RWPE1 (cell line): ENCODE measurements around the gene EFCAB5.

Experiments
- CTCF ChIA-PET: fragments of 350-600 bp; sonication (Branson Sonifier 250); formaldehyde crosslinking; extraction: SDS; loops from one replicate; lab custom pipeline; 2021; lab: Yijun Ruan, JAX
- POLR2A ChIA-PET: fragments of 400-600 bp; formaldehyde crosslinking; extraction: SDS; loops from one replicate; lab custom pipeline; 2020; ENCODE audit warnings: antibody characterized with exemption; ENCODE audit not compliant: low non-redundant PET; lab: Yijun Ruan, JAX
- DNase-seq: peaks from one replicate; pipeline ENCODE4 v3.0.0; 2012; ENCODE audit warnings: low spot score
- H3K27ac ChIP-seq: fragments of 450-650 bp; 2 replicates; pipeline ENCODE4 v1.5.1; 2017
- TF ChIP-seq, protein P1 (sequence below): fragments of 450-650 bp; conservative IDR thresholded peaks from 2 replicates; pipeline ENCODE4 v1.5.1; 2017; ENCODE audit warnings: low read depth, mild to moderate bottlenecking

EFCAB5 gene

GRCh38 chr17:29962656-29963055, 21.2 kb downstream of the EFCAB5 start:
- ChIA-PET POLR2A (no interaction called here), CTCF (no interaction called here)
- TF ChIP-seq, protein P1, sequence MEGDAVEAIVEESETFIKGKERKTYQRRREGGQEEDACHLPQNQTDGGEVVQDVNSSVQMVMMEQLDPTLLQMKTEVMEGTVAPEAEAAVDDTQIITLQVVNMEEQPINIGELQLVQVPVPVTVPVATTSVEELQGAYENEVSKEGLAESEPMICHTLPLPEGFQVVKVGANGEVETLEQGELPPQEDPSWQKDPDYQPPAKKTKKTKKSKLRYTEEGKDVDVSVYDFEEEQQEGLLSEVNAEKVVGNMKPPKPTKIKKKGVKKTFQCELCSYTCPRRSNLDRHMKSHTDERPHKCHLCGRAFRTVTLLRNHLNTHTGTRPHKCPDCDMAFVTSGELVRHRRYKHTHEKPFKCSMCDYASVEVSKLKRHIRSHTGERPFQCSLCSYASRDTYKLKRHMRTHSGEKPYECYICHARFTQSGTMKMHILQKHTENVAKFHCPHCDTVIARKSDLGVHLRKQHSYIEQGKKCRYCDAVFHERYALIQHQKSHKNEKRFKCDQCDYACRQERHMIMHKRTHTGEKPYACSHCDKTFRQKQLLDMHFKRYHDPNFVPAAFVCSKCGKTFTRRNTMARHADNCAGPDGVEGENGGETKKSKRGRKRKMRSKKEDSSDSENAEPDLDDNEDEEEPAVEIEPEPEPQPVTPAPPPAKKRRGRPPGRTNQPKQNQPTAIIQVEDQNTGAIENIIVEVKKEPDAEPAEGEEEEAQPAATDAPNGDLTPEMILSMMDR = no peak
- DNase-seq = no peak
- no peak overlapping the region for H3K27ac ChIP-seq

DNA sequence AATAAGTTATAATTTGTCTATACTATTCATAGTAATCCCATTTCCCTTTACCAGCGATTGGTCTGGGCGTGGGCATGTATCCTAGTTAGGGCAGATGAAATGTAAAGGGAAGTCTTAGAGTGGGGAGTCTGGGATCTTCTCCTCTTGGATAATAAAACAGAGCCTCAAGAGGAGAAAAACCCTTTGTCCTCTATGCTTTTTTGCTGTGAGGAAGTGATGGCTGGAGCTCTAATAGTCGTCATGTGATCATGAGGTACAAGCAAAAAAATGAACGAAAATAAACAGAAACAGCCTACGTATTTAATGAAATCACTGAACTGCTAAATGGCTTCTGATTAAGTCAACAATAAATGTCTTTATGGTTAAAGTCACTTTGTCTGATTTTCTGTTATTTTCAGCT, 26.8 kb downstream of the EFCAB5 start:
- CTCF ChIA-PET = no interaction called here
- TF ChIP-seq, protein P1 = no peak
- H3K27ac ChIP-seq = no peak overlapping the region
- DNase-seq = no peak
- POLR2A ChIA-PET = no interaction called here

GRCh38 chr17:29972277-29972676, 30.8 kb downstream of the EFCAB5 start:
- POLR2A ChIA-PET = no interaction called here
- H3K27ac ChIP-seq = no peak overlapping the region
- TF ChIP-seq, protein P1 = no peak
- CTCF ChIA-PET = interaction anchor here (1.2 kb wide), 1 partner anchor 122 kb away, joined by 4 read pairs; no protein-coding TSS in a partner anchor
- DNase-seq = no peak

DNA sequence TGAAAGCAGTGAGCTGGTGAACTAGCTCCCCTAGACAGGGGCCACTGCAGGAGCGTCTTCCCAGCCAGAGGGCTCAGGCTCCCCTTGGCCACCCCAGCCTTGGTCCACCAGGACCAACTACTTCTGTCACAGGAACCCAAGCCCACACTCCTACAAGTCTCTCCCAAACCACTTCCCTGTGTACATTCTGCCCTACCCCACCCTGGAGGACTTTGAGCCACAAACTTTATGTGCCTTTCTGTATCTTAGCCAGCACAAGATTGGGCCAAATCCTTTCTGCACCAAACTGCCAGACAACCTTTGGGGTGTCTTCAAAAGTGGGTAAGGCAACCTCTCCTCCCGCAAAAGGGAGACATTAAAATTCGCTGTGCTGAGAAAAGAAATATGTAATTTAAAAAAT, 31.6 kb downstream of the EFCAB5 start:
- POLR2A ChIA-PET = no interaction called here
- no peak overlapping the region for H3K27ac ChIP-seq
- CTCF ChIA-PET = no interaction called here
- TF ChIP-seq, protein P1 = no peak
- DNase-seq = no peak

GRCh38 chr17:29977836-29978235, 36.4 kb downstream of the EFCAB5 start:
- no peak overlapping the region for H3K27ac ChIP-seq
- DNase-seq = no peak
- ChIA-PET CTCF (no interaction called here), POLR2A (no interaction called here)
- TF ChIP-seq, protein P1 = no peak

GRCh38 chr17:29980261-29980660, 38.8 kb downstream of the EFCAB5 start:
- H3K27ac ChIP-seq = no peak overlapping the region
- POLR2A ChIA-PET = no interaction called here
- TF ChIP-seq, protein P1 = no peak
- CTCF ChIA-PET = interaction anchor here (1.1 kb wide), 1 partner anchor 19 kb away, joined by 4 read pairs; no protein-coding TSS in a partner anchor
- no peak for DNase-seq
